ENCODE data around the gene ARFGAP2.

DNA sequence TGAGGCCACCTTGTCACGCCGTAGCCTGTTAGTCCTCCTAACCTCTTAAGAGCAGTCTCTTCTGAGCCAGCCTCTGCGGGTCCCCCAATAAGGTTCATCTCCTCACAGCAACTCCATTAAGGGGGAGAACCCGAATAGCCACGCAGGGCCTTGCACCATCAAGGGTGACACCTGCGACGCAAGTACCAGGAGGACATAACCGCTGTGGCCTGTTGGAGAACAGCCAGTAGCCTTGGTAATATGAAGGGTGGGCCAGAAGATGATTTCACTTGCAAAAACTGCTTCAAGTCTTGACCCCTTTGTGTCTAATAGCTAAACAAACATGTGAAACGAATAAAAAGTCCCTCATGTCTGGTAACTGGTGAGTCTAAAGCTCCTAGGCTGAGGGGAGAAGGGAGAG lies 14.8 kb downstream of the ARFGAP2 start:
- TF ChIP-seq GATA2 (IDR thresholded peaks at IDR 0.05; ENCODE audit: low read depth, low read length) (no peak), GATA3 (IDR thresholded peaks at IDR 0.05; ENCODE audit: low read depth, low read length) (no peak)

All from SH-SY5Y (cell line).